Left ventricle myocardium superior (tissue), 1 donor: ENCODE data around the gene CHRNA10. TPM values are rescaled to one million over a fixed set of nuclear protein-coding genes. Genes with fewer than 3 reads are reported as not detected.

Experiments used
- ATAC-seq: fragments of 200-7000 bp; cut with Tn5 transposase; one replicate; pipeline ENCODE4 v1.9.1; 2020; ENCODE audit warnings: mild to moderate bottlenecking, moderate library complexity
- DNase-seq: peaks from one replicate; pipeline ENCODE4 v3.0.0-alpha.2; 2020
- intact Hi-C: fragments of 100-400 bp; cut with micrococcal nuclease; formaldehyde crosslinking; loops from one replicate; pipeline ENCODE4 v1.11.0; 2022
- total RNA-seq: library from RNA; stranded (reverse); fragmentation: NEBNext Ultra II Directional; extraction: Animal tissue kit (Norgen Biotek cat#: 25700); gene quantifications from one replicate; pipeline ENCODE4 v1.2.1, GENCODE V29; 2021
- donor health status: DM: no; HTN: yes; CAD: no; lungs with severe emphysema.

CHRNA10 gene
- total RNA-seq, 1 donor from 2014 or later, result 0.89 TPM

- ATAC-seq, result no peak
- intact Hi-C loops, result no loop called here
- no peak for DNase-seq
Measured at GRCh38 chr11:3641701-3642070, 29.5 kb downstream of the CHRNA10 start, which contains the start of gene ART5. Gene ART5, minus strand, starts transcription at chr11:3641992. Its CDS starts 130 bp downstream, at chr11:3641862.

- no peak for ATAC-seq
- intact Hi-C loops, result no loop called here
- peak; percentile 21 for DNase-seq
Measured at GRCh38 chr11:3641191-3641590, 30.0 kb downstream of the CHRNA10 start.

- ATAC-seq, result no peak
- intact Hi-C loops, result no loop called here
- peak; percentile 24 for DNase-seq
Measured at GRCh38 chr11:3639841-3640240, 31.3 kb downstream of the CHRNA10 start.

DNA sequence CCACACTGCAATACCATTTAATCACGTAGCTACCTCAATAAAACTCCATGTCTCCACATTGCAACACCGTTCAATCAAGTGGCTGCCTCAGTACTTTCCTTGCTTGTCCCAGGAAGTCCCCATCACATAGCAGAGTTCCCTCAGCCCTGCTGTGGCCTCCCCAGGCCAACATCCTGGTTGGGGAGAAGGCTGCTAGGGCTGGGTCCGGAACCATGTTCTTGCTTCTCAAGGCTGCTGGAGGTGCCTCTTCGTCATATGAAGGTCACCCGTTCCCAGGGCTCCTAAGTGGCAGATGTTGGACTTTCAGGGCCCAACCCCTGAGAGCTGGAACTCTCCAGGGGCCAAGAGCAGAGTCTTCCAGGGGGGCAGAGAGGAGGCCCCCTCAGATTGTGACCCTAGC lies 32.7 kb downstream of the CHRNA10 start:
- intact Hi-C loops, result no loop called here
- DNase-seq (no peak), ATAC-seq (no peak)

GRCh38 chr11:3637201-3637600 lies 34.0 kb downstream of the CHRNA10 start:
- no peak for ATAC-seq
- intact Hi-C loops, result no loop called here
- no peak for DNase-seq

- DNase-seq, result no peak
- ATAC-seq, result no peak
- intact Hi-C loops, result no loop called here
Measured at GRCh38 chr11:3635641-3636375, 35.4 kb downstream of the CHRNA10 start.

GRCh38 chr11:3632070-3632660 lies 39.0 kb downstream of the CHRNA10 start:
- intact Hi-C loops, result no loop called here
- DNase-seq (no peak), ATAC-seq (no peak)

DNA sequence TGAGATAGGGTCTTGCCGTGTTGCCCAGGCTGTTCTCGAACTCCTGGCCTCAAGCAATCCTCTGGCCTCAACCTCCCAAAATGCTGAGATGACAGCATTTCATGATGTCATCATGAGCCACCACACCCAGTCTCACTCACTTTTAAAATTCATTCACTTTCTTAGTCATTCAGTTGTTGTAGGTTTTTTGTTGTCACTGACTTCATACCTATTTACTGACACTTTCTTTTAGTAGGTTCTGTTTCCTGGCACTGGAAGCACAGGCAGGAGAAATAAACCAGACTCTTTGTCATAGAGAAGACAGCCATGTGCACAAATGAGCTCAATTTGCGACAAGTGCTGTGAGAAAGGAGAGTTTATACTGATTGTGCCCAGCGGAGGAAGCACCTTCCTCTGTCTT lies 39.9 kb downstream of the CHRNA10 start:
- peak; percentile 59 for ATAC-seq
- DNase-seq, result no peak
- intact Hi-C loops, result no loop called here

DNA sequence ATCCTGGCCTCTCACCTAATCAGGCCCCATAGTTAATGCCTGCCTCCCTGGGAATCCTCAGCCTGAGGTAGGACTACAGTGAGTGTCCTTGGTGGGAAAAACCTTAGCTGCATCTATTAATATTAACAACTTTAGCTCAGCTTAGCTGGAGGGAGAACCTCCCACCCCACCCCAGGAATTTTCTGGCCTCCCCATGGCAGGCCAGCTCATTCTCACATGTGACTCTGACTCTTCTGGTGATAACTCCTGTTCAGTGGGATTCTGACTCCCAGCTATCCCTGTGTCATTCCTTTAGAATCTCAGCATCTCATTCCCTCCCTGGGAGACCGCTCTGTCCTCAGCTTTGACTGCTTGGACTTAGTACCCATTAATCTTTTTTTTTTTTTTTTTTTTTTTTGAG lies 43.9 kb downstream of the CHRNA10 start:
- no peak for DNase-seq
- ATAC-seq, result no peak
- intact Hi-C loops, result no loop called here

GRCh38 chr11:3626250-3626960 lies 44.8 kb downstream of the CHRNA10 start:
- DNase-seq, result peak; percentile 75
- intact Hi-C loops, result no loop called here

DNA sequence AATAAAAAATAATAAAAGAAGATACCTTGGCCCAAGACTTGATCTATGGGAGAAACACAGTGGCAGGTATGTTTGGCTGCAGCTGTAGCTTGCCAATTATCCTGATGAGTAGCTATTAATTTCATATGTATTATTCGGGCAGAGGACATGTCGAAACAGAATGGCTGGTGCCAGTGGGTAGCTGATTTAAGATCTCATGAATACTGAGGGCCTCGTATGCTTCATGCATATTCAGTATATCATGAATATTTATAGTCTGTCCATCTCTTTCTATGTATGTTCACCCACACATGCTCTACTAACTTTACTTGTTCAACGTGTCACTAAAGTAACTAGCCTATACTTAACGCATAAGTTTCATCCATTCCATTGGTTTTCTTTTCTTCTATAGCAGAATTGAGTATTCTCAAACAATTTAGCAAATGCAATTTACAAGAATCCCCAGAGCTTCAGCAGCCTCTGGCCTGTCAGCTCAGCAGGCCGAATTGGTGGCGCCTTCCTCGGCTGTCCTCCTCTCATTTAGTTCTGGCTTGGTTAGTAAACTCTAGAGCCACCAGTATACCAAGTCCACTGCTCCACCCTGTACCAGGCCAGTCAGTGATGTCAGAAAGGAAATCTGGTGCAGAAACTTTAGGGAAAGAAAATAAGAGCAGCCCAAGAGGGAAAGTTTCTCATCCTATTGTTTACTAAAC lies 47.3 kb downstream of the CHRNA10 start:
- DNase-seq (no peak), ATAC-seq (no peak)
- intact Hi-C loops, result no loop called here

More at GRCh38 chr11:3626250-3626960, 44.8 kb downstream of the CHRNA10 start:
- ATAC-seq, result peak; percentile 40

DNA sequence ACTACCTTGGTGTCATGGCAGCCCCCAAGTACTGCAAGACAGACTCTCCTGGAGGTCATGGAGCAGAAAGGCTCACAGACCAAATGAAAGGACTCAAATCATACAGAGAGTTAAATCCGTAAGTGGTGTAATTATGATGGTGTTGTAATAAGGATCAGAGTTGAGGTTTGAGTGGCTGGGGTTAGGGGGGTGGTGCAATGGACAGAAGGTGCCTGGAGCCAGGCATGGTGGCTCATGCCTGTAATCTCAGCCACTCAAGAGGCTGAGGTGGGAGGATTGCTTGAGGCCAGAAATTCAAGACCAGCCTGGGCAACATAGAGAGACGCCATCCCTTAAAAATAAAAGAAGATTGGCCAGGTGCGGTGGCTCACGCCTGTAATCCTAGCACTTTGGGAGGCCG lies 48.1 kb downstream of the CHRNA10 start:
- intact Hi-C loops, result no loop called here
- ATAC-seq (no peak), DNase-seq (no peak)

DNA sequence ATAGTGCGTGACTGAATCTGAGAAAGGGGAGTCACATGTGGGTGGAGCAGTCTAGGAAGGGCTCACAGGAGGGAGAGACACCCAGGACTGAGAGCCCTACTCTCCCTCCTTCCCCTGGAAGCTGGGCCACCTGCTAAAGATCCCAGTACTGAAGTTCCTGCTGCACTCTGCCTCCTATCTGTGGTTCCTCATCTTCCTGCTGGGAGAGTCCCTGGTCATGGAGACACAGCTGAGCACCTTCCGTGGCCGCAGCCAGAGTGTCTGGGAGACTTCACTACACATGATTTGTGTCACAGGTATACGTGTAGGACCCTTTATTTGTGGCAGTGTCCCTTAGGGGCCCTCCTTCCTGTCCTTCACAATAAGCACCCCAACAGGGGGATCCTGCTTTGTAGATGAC lies 48.7 kb downstream of the CHRNA10 start:
- intact Hi-C loops, result no loop called here
- DNase-seq, result no peak

DNA sequence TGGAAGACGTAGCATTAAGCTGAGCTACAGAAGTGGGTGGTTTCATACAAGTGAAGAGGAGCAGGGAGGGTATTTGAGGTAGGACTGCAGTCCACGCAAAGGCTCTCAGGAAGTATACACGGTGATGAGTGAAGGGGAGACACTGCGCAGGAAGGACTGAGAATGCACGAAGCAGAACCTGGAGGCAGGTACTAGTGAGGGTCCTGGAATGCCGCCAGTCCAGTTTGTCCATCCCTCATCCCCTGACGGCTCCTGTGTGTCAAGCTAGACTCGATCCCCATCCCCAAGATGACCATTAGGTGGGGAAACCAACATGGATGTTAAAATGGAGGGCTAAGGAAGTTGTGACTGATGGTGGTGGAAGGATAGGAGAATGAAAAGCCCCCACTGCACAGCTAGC lies 53.2 kb downstream of the CHRNA10 start:
- intact Hi-C loops, result no loop called here
- ATAC-seq (no peak), DNase-seq (no peak)

More for the DNA sequence above, 48.7 kb downstream of the CHRNA10 start:
- no peak for ATAC-seq

DNA sequence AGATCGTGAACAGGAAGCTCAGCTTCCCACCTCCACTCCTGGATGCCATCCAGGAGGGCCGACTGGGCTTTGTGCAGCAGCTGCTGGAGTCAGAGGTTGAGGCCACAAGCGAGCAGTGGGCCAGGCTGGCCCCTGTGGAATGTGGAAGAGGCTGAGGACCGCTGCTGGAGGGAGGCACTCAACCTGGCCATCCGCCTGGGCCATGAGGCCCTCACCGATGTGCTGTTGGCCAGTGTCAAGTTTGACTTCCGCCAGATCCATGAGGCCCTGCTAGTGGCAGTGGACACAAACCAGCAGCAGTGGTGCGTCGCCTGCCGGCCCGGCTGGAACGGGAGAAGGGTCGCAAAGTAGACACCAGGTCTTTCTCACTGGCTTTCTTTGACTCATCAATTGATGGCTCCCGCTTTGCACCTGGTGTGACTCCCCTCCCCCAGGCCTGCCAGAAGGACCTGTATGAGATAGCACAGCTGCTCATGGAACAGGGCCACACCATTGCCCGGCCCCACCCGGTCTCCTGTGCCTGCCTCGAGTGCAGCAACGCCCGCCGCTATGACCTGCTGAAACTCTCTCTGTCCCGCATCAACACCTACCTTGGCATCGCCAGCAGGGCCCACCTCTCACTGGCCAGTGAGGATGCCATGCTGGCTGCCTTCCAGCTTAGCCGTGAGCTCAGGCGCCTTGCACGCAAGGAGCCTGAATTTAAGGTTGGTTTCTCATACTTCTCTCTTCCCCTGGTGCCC lies 54.3 kb downstream of the CHRNA10 start:
- intact Hi-C loops, result no loop called here
- DNase-seq, result no peak
- no peak for ATAC-seq

GRCh38 chr11:3615998-3616397 lies 55.2 kb downstream of the CHRNA10 start:
- DNase-seq, result no peak
- no peak for ATAC-seq
- intact Hi-C loops, result no loop called here
